PFSK-1 (cell line): Measurements from ENCODE around the gene VANGL1.

ENCODE experiments used
- FOXP2 ChIP-seq: optimal IDR thresholded peaks from 2 replicates; pipeline ENCODE3; 2011; ENCODE audit warnings: borderline replicate concordance, control low read depth, inconsistent platforms; ENCODE audit not compliant: insufficient read depth; ENCODE audit errors: extremely low read length, extremely low read depth
- POLR2AphosphoS5 ChIP-seq: IDR thresholded peaks from 2 replicates; pipeline ENCODE4 v1.6.1; 2012; ENCODE audit warnings: low read depth, mild to moderate bottlenecking, control low read depth, low read length, moderate library complexity
- SIN3A ChIP-seq: IDR thresholded peaks from 2 replicates; pipeline ENCODE4 v1.6.1; 2012; ENCODE audit warnings: mild to moderate bottlenecking, low read length, moderate library complexity, borderline replicate concordance; ENCODE audit not compliant: insufficient read depth

DNA sequence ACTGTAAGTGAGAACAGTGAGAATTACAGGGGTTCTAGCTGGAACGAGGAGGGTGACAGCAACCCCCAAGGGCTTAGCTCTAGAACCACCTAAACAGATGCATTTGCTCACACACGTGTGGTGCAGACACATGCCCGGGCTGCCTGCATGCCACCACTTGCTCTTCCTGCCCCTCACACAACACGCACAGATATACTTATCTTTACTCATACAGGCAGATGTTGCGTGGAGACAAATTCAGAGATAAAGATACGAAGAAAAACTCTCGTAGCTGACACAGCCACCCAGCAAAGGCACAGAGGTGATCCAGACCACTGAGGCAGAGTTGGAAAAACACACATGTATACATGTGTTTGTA is 13.5 kb downstream of the VANGL1 start:
- TF ChIP-seq SIN3A (no peak), POLR2AphosphoS5 (no peak), FOXP2 (no peak)
